ENCODE results near the gene FCN2. TPM values are rescaled to one million over a fixed set of nuclear protein-coding genes. Genes with fewer than 3 reads are reported as not detected.
A peak's percentile ranks its signal among the peaks of the same experiment; 100 is the strongest.

FCN2 gene
- total and polyA plus RNA-seq, 2 experiments from 2014 or later: not detected

GRCh38 chr9:134895567-134895907, 14.9 kb downstream of the FCN2 start:
- Histone ChIP-seq H3K79me2 (no peaks in the 10 kb centered on the region), H3K4me1 (ENCODE audit: insufficient read depth) (peaks cover 13% of the 10 kb centered on the region), H3K36me3 (replicated peaks; ENCODE audit: insufficient read depth, low read depth) (no peaks in the 10 kb centered on the region), H3K27ac (peak overlapping the region; percentile 51), H3K9me2 (replicated peaks; ENCODE audit: insufficient read depth) (no peaks in the 10 kb centered on the region), H3K27me3 (no peaks in the 10 kb centered on the region), H3K4me3 (no peak overlapping the region), H4K20me1 (ENCODE audit: insufficient read depth, poor library complexity, severe bottlenecking) (no peaks in the 10 kb centered on the region), H3K4me2 (peak overlapping the region; percentile 4), H3K9me3 (ENCODE audit: low read depth) (no peaks in the 10 kb centered on the region), H2AFZ (no peak overlapping the region)
- no peak for DNase-seq (ENCODE audit: low spot score)
- TF ChIP-seq EZH2phosphoT487 (IDR thresholded peaks at IDR 0.05; ENCODE audit: low read depth, severe bottlenecking, unreplicated experiment) (no peak), EZH2 (IDR thresholded peaks at IDR 0.05; ENCODE audit: borderline replicate concordance) (no peak), CTCF (IDR thresholded peaks at IDR 0.05; ENCODE audit: poor library complexity) (no peak)
- WGBS (ENCODE audit: low lambda C conversion rate, missing lambda C conversion rate): 65% methylated on average over 2 of the region's 2 CpGs

GRCh38 chr9:134895908-134896833, 15.6 kb downstream of the FCN2 start:
- Histone ChIP-seq H2AFZ (no peak overlapping the region), H3K4me3 (no peak overlapping the region), H3K79me2 (no peaks in the 10 kb centered on the region), H4K20me1 (ENCODE audit: insufficient read depth, poor library complexity, severe bottlenecking) (no peaks in the 10 kb centered on the region), H3K9me2 (replicated peaks; ENCODE audit: insufficient read depth) (no peaks in the 10 kb centered on the region), H3K27me3 (no peaks in the 10 kb centered on the region), H3K27ac (peak overlapping the region; percentile 76), H3K4me1 (ENCODE audit: insufficient read depth) (peaks cover 13% of the 10 kb centered on the region), H3K9me3 (ENCODE audit: low read depth) (no peaks in the 10 kb centered on the region), H3K36me3 (replicated peaks; ENCODE audit: insufficient read depth, low read depth) (no peaks in the 10 kb centered on the region), H3K4me2 (peak overlapping the region; percentile 4)
- TF ChIP-seq CTCF (IDR thresholded peaks at IDR 0.05; ENCODE audit: poor library complexity) (no peak), EZH2 (IDR thresholded peaks at IDR 0.05; ENCODE audit: borderline replicate concordance) (no peak), EZH2phosphoT487 (IDR thresholded peaks at IDR 0.05; ENCODE audit: low read depth, severe bottlenecking, unreplicated experiment) (no peak)
- 60% methylated on average over 14 of the region's 14 CpGs for WGBS (ENCODE audit: low lambda C conversion rate, missing lambda C conversion rate)
- DNase-seq (ENCODE audit: low spot score): peak; percentile 62

- Histone ChIP-seq H3K36me3 (replicated peaks; ENCODE audit: insufficient read depth, low read depth) (no peaks in the 10 kb centered on the region), H3K27me3 (no peaks in the 10 kb centered on the region), H3K27ac (no peak overlapping the region), H3K4me3 (no peak overlapping the region), H3K9me2 (replicated peaks; ENCODE audit: insufficient read depth) (no peaks in the 10 kb centered on the region), H2AFZ (no peak overlapping the region), H3K9me3 (ENCODE audit: low read depth) (no peaks in the 10 kb centered on the region), H3K4me1 (ENCODE audit: insufficient read depth) (peaks cover 13% of the 10 kb centered on the region), H4K20me1 (ENCODE audit: insufficient read depth, poor library complexity, severe bottlenecking) (no peaks in the 10 kb centered on the region), H3K79me2 (no peaks in the 10 kb centered on the region), H3K4me2 (no peak overlapping the region)
- DNase-seq (ENCODE audit: low spot score): no peak
- TF ChIP-seq EZH2phosphoT487 (IDR thresholded peaks at IDR 0.05; ENCODE audit: low read depth, severe bottlenecking, unreplicated experiment) (no peak), EZH2 (IDR thresholded peaks at IDR 0.05; ENCODE audit: borderline replicate concordance) (no peak)
- 89% methylated on average over 14 of the region's 14 CpGs for WGBS (ENCODE audit: low lambda C conversion rate, missing lambda C conversion rate)
Observed at GRCh38 chr9:134896834-134897583, 16.4 kb downstream of the FCN2 start.

Measured in hepatocyte (in vitro differentiated cells).